GM19328 (cell line): ENCODE data around the gene CFAP46.
A peak's percentile ranks its signal among the peaks of the same experiment; 100 is the strongest.
"Not testable (repeated sequence)": the region's sequence is repeated elsewhere in the genome, so short reads cannot be mapped to it uniquely, and the experiment has no call there.

Experiments
- ATAC-seq: cut with Tn5 transposase; IDR thresholded peaks from one replicate; pipeline ENCODE4 v1.9.1; 2021; ENCODE audit warnings: mild to moderate bottlenecking, moderate library complexity; ENCODE audit not compliant: unreplicated experiment

CFAP46 gene

DNA sequence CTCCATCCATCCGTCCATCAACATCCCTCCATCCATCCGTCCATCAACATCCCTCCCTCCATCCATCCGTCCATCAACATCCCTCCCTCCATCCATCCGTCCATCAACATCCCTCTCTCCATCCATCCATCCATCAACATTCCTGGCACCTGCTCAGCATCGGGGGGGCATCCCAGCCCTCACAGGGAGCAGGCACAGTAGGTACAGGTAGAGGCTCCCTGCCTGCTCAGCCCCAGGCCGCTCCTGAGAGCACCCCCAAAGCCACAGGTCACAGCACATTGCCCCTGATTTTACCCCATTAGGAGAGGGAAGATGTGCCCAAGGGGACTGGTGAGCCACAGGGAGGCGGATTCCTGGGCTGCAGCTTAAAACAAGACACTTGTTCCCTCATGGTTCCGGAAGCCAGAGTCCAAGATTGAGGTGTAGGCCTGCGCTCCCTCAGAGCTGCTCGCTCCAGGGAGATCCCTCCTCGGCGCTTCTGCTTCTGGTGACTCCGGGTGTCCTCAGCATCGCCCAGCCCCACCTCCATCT lies 21.1 kb upstream of the CFAP46 start:
- no peak for ATAC-seq

DNA sequence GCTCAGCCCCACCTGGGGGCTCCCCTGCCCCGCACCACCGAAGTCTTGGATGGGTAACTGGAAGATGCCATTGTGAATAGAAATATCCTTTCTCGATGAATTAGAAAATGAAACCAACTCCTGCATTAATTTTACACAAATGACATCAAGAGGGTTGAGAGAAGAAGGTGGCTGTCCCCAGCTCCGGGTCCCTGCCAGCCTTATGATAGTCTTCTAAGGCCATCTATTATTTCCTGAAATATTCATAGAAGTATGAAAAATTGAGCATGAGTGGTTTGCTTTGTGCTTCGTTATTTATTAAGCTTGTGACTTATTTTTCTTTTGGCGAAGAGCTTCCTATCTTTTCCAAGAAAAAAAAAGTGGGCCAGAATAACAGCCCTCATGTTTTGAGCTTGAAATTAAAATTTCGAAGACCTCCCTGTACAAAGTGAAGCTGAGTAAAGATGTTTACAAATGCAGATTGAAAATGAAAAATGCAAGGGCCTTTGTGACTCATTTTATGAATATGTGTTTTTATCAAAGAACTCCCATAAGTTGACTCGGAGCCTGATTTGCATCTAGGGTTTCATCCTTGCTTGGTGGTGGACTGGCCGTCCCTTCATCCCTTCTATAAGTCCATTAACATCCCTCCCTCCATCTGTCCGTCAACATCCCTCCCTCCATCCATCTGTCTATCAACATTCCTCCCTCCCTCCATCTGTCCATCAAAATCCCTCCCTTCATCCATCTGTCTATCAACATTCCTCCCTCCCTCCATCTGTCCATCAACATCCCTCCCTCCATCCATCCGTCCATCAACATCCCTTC lies 20.5 kb upstream of the CFAP46 start:
- peak; percentile 21 for ATAC-seq

DNA sequence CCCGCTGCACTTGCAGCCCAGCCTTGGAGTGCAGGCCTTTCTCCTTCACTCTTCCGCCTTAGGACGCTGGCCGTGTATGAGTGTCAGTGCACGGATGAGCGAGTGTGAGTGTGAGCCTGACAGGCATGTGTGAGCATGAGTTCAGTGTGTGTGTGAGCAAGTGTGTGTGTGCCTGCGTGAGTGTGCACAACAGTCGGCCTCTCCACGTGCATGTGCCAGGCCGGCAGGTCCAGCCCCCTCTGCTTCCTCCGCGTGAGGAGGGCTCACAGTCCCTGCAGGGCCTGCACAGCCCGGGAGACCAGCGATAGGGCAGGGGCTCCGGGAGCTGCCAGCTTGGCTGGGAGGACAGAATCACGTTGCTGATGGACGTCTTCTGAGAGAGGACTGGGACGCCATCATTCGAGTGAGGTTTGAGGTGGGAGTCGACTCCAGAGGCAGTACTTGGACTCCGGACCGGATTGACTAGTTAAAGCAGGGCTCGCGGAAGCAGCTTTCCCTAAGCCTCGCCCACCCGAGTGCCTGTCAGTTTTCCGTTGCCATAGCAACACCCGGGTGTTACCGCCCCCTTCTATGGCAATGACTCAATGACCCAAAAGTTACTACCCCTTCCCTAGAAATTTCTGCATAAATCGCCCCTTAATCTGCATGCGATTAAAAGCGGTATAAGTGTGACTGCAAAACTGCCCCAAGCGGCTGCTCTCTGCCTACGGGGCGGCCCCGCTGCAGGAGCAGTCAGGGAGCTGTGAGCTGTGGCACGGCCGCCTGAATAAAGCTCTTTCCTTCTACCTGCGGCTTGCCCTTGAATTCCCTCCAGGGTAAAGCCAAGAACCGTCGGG lies 19.6 kb upstream of the CFAP46 start:
- ATAC-seq: peak; percentile 49

GRCh38 chr10:132961420-132961786 lies 19.0 kb upstream of the CFAP46 start:
- ATAC-seq: no peak

GRCh38 chr10:132960631-132961419 lies 18.5 kb upstream of the CFAP46 start:
- ATAC-seq: no peak

GRCh38 chr10:132960071-132960472 lies 17.7 kb upstream of the CFAP46 start:
- no peak for ATAC-seq

DNA sequence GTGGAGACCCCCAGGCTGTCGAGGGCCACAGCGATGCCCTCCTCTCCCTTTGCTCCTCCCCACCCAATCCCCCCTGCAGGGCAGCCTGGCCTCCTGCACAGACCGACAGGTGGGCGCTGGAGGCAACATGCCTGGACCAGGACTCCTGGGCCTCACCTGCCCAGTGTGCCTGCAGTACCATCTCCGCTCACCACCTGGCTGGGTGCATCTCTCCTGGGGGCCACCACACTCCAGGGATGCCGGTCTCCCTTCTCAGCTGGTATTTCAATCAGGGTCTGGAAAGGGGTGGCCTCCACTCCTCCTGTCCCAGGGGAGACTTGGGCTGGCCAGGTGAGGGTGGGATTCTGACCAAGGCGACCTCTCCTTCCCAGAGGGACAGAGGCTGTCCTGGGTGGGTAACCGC lies 17.2 kb upstream of the CFAP46 start:
- no peak for ATAC-seq

- no peak for ATAC-seq
Measured at GRCh38 chr10:132958883-132959558, 16.7 kb upstream of the CFAP46 start.

- no peak for ATAC-seq
Measured at GRCh38 chr10:132957981-132958882, 15.9 kb upstream of the CFAP46 start.

DNA sequence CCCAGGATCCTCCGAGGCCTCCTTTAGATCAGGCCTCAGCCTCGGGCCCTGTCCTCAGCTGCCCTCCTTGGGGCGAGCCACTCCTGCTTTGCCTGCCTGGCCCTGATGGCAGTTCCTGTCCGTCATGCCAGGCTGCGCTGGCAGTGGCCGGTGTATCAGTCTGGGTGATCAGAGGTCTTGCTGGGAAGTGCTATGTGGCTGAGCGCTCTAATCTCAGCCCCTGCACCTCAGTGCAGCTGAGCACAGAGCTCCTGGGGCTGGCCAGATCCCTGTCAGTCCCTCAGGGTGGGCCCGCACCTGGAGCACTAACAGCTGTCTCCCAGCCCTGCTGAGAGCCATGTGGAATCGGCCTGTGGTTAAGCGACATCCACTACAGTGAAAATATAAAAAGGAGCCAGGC lies 14.8 kb upstream of the CFAP46 start:
- no peak for ATAC-seq

- ATAC-seq: not testable (repeated sequence)
Measured at GRCh38 chr10:132956259-132956658, 13.9 kb upstream of the CFAP46 start.

- ATAC-seq: no peak
Measured at GRCh38 chr10:132955479-132955878, 13.1 kb upstream of the CFAP46 start.

DNA sequence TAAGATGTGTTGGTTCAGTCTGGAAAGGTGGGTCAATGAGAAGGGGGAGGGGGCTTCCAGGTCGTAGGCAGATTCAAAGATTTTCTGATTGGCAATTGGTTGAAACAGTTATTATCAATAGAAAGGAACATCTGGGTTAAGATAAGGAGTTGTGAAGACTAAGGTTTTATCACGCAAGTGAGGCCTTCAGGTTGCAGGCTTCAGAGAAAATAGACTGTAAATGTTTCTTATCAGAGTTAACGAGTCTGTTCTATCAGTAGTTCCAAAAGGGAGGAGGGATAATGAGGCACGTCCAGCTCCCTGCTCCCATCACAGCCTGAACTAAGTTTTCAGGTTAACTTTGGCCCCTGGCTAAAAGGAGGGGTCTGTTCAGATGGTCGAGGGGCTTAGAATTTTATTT lies 11.1 kb upstream of the CFAP46 start:
- no peak for ATAC-seq

- no peak for ATAC-seq
Measured at GRCh38 chr10:132951926-132952325, 9.6 kb upstream of the CFAP46 start.

DNA sequence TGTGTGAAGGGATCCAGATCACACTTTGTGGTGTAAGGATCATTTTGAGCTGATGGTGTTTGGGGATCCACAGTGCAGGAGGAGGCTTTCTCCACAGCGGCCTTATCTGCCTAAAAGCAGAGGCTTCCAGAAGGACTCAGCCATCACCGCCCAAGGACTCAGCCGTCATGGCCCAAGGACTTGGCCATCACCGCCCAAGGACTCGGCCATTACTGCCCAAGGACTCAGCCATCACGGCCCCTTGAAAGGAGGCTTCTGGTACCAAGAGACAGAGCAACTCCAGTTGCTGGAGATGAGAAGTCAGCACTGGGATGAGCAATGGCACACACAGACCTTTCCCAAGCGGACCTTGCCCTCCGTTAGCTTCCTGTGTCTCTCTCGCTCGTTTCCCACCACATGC lies 6.0 kb upstream of the CFAP46 start:
- ATAC-seq: no peak

DNA sequence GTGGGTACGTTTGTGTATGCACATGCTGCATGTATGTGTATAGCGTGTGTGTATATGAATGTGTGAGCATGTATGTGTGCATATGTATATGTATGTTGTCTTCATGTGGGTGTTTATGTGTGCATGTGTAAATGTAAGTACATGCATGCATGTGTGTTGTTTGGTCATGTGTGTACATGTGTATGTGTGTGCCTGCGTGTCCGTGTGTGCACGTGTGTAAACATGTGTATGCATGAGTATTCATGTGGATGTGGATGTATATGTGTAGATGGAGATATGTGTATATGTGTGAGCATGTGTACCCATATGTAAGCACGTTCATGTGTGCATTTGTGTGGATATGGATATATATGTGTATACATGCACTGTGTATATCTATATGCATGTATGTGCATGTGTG lies 5.5 kb upstream of the CFAP46 start:
- ATAC-seq: no peak

GRCh38 chr10:132946806-132947546 lies 4.6 kb upstream of the CFAP46 start:
- no peak for ATAC-seq

GRCh38 chr10:132946311-132946710 lies 3.9 kb upstream of the CFAP46 start:
- ATAC-seq: no peak

DNA sequence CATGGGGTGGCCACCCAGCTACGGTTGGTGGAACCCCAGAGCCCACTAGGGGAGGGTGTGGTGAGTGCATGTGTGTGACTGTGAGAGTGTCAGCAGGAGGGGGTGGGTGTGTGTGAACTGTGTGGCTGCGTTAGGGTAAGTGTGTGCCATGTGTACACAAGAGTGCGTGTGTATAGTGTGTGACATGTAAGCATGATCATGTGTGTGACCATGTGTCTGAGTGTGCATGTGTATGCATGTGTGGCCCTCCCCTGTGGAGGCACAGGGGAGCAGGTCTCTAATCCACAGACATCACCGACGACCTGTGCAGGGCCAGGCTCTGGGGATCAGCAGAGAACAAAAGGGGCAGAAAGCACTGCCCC lies 3.5 kb upstream of the CFAP46 start:
- ATAC-seq: no peak
